GM18499 (cell line): ENCODE measurements around the gene BCOR.

ENCODE experiments used
- ATAC-seq: cut with Tn5 transposase; IDR thresholded peaks from one replicate; pipeline ENCODE4 v1.9.1; 2021; ENCODE audit warnings: moderate number of reproducible peaks; ENCODE audit not compliant: insufficient read depth, unreplicated experiment

BCOR gene

GRCh38 chrX:40097504-40098263 lies at the start of gene BCOR:
BCOR (minus strand) TSS chrX:40097958; CDS start chrX:40077929, 20,029 bp downstream.
- ATAC-seq, result no peak

- ATAC-seq, result no peak
Measured at GRCh38 chrX:40147126-40147952, 49.6 kb upstream of the BCOR start.

GRCh38 chrX:40146262-40147125 lies 48.7 kb upstream of the BCOR start:
- no peak for ATAC-seq

GRCh38 chrX:40145923-40146261 lies 48.1 kb upstream of the BCOR start:
- ATAC-seq, result no peak

- no peak for ATAC-seq
Measured at GRCh38 chrX:40145001-40145922, 47.5 kb upstream of the BCOR start.

- ATAC-seq, result no peak
Measured at GRCh38 chrX:40144576-40144975, 46.8 kb upstream of the BCOR start.

GRCh38 chrX:40143987-40144386 lies 46.2 kb upstream of the BCOR start:
- ATAC-seq, result no peak

- no peak for ATAC-seq
Measured at GRCh38 chrX:40143001-40143400, 45.2 kb upstream of the BCOR start.

- no peak for ATAC-seq
Measured at GRCh38 chrX:40142417-40142816, 44.7 kb upstream of the BCOR start.

- ATAC-seq, result no peak
Measured at GRCh38 chrX:40140706-40141499, 43.1 kb upstream of the BCOR start.

GRCh38 chrX:40132751-40133150 lies 35.0 kb upstream of the BCOR start:
- ATAC-seq, result no peak

GRCh38 chrX:40131654-40132337 lies 34.0 kb upstream of the BCOR start:
- no peak for ATAC-seq

GRCh38 chrX:40130207-40130606 lies 32.4 kb upstream of the BCOR start:
- no peak for ATAC-seq

- ATAC-seq, result no peak
Measured at GRCh38 chrX:40127052-40127451, 29.3 kb upstream of the BCOR start.

GRCh38 chrX:40122487-40122886 lies 24.7 kb upstream of the BCOR start:
- no peak for ATAC-seq

GRCh38 chrX:40121618-40122017 lies 23.9 kb upstream of the BCOR start:
- no peak for ATAC-seq

GRCh38 chrX:40120838-40121580 lies 23.3 kb upstream of the BCOR start:
- ATAC-seq, result no peak
